Lower lobe of right lung (tissue), 2 donors: ENCODE data around the gene CEP162. TPM values are rescaled to one million over a fixed set of nuclear protein-coding genes. Genes with fewer than 3 reads are reported as not detected.

Experiments used
- ATAC-seq, 2 donors: fragments of 200-7000 bp; cut with Tn5 transposase; one replicate each; pipeline ENCODE4 v1.9.1; 2020 to 2022; ENCODE audit warnings: mild to moderate bottlenecking in 2 of 2, moderate library complexity in 2 of 2
- DNase-seq: peaks from one replicate; pipeline ENCODE4 v3.0.0-alpha.2; 2020
- H3K27ac ChIP-seq: fragments of 200-600 bp; one replicate; pipeline ENCODE4 v1.8.0; 2022
- H3K27me3 ChIP-seq: fragments of 200-600 bp; one replicate; pipeline ENCODE4 v1.8.0; 2022; ENCODE audit warnings: low read depth
- H3K36me3 ChIP-seq: fragments of 200-600 bp; one replicate; pipeline ENCODE4 v1.8.0; 2022; ENCODE audit warnings: mild to moderate bottlenecking
- H3K4me1 ChIP-seq: fragments of 200-600 bp; one replicate; pipeline ENCODE4 v1.8.0; 2022
- H3K4me3 ChIP-seq: fragments of 200-600 bp; one replicate; pipeline ENCODE4 v1.8.0; 2022; ENCODE audit warnings: mild to moderate bottlenecking
- H3K9me3 ChIP-seq: fragments of 200-600 bp; one replicate; pipeline ENCODE4 v1.8.0; 2022
- CTCF ChIP-seq: fragments of 200-600 bp; IDR thresholded peaks from one replicate; pipeline ENCODE4 v1.8.0; 2022; ENCODE audit warnings: antibody characterized with exemption, mild to moderate bottlenecking
- intact Hi-C: fragments of 100-400 bp; cut with DNase I; formaldehyde crosslinking; loops from one replicate; pipeline ENCODE4 v1.11.0; 2022
- long read RNA-seq: library from polyadenylated mRNA; unstranded; transcript quantifications from one replicate; pipeline ENCODE4 v2.0.0, GENCODE V29; 2021
- total RNA-seq: library from RNA; stranded (reverse); fragmentation: NEBNext Ultra II Directional; extraction: Animal tissue kit (Norgen Biotek cat#: 25700); gene quantifications from one replicate; pipeline ENCODE4 v1.2.1, GENCODE V29; 2021
- donor health status: DM: no; HTN: yes; CAD: no; lungs with severe emphysema.

CEP162 gene
- total RNA-seq, result 12.1 TPM
- long read RNA-seq, full-length matches to known transcripts, result 1 of 7 reads
- long read RNA-seq, partial matches to known transcripts, result 2 of 7 reads
- long read RNA-seq, other reads (novel, unspliced or antisense), result 4 of 7 reads

DNA sequence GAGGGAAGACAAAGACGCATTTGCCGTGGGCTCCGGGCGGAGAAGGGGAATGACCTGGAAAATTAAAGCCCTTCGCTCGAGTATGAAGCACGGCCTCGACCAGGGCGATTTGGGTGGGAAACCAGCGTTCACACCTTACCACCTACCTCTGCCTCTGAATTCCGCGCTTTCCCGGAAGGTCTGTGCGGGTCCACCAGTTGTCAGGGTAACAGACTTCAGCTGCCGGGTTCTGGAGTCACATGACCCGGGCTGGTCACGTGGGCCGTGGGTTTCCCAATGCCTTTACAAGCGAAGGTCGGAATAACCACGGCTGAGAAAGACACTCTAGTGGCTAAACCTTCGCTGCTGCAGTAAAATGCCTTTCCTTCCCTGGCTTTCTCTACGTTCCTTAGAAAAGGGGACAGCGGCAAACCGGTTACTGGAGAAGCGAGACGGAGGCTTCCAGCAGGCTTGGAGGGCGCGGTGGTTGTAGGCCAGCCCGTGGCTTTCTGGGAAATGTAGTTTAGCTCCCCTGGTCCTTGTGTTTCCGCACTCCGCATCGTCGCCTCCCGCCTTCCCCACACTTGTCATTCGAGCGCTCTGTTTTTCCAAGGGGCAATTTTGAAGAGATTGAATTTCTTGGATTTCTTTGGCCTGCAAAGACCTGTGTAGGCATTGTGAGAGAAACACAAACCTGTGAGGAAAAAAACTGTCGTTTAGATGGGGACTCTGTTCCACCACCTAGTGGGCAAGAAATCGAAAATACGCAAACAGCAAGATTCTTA is at the start of gene CEP162:
CEP162 (minus strand) TSS at position 210 of the 764 bp plus-strand sequence. CDS start 1,250 bp downstream, outside the sequence.
- peak; percentile 65 for TF ChIP-seq CTCF
- H3K9me3 ChIP-seq, result no peaks in the 10 kb centered on the region
- H3K27ac ChIP-seq, result peak within 1 kb of the TSS; percentile 80
- no peaks in the 10 kb centered on the region for H3K27me3 ChIP-seq
- H3K4me3 ChIP-seq, result peak within 1 kb of the TSS; percentile 74
- no peaks in the 10 kb centered on the region for H3K36me3 ChIP-seq
- peak; percentile 96 to 99 for ATAC-seq
- intact Hi-C loops, result no loop called here
- peaks cover 16% of the 10 kb centered on the region for H3K4me1 ChIP-seq
- peak; percentile 96 for DNase-seq

DNA sequence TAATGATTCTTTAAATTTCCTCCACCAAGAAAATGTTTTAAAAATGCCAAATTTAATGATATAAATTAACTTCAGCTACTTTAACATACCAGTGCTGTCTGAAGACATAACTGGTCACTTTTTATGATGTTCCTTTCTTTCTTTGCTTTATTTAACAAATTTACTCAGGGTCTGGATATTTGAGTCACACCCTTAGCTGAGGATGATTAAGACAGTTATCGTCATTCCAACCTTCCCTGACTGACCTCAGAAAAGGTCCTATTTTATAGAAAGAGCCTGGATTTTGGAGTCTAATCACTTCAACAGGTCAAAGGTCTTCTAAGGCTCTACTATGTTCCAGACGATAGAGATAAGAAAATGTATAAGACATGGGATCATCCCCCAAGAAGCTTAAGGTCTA is 47.4 kb upstream of the CEP162 start:
- intact Hi-C loops, result no loop called here
- Histone ChIP-seq H3K9me3 (no peaks in the 10 kb centered on the region), H3K36me3 (no peaks in the 10 kb centered on the region), H3K4me1 (no peaks in the 10 kb centered on the region), H3K27ac (no peak overlapping the region), H3K27me3 (no peaks in the 10 kb centered on the region), H3K4me3 (no peak overlapping the region)
- DNase-seq (no peak), ATAC-seq (no peak)
- TF ChIP-seq CTCF, result no peak

DNA sequence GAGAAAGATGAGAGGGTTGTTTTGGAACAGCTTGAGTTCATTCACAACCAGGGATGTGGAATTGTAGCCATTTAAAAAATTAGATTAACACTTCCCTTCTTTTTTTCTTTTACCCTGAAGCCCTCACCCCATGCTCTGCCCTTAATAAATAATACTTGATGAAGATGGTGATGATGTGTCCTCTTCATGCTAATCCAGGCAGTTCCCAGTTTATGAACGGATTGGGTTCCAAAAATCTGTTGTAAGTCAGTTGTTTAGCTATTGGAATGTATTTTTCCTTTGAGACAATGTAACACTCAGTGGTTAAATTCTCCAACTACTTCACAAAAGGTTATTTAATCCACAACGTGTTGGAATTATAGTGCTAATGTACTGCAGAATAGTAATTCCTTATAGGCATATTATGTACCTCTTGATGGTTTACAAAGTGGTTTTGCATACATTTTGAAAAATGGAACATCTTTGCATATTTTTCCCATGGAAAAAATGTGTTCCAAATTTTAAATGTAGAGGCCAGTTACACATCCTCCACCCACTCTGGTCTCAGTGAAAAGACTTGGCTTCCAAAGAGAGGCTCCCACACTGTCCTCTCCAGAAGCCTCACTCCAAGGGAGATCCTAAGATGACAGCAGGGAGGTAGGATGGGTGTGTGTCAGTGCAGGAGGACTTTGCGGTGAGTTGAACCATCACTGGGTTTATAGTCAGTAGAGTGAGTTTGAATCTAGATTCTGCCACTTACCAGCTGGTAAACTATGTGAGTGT is 45.8 kb upstream of the CEP162 start:
- no peaks in the 10 kb centered on the region for H3K9me3 ChIP-seq
- H3K27ac ChIP-seq, result no peak overlapping the region
- TF ChIP-seq CTCF, result no peak
- no peaks in the 10 kb centered on the region for H3K4me1 ChIP-seq
- intact Hi-C loops, result no loop called here
- DNase-seq (no peak), ATAC-seq (no peak)
- no peaks in the 10 kb centered on the region for H3K36me3 ChIP-seq
- no peak overlapping the region for H3K4me3 ChIP-seq
- H3K27me3 ChIP-seq, result no peaks in the 10 kb centered on the region

DNA sequence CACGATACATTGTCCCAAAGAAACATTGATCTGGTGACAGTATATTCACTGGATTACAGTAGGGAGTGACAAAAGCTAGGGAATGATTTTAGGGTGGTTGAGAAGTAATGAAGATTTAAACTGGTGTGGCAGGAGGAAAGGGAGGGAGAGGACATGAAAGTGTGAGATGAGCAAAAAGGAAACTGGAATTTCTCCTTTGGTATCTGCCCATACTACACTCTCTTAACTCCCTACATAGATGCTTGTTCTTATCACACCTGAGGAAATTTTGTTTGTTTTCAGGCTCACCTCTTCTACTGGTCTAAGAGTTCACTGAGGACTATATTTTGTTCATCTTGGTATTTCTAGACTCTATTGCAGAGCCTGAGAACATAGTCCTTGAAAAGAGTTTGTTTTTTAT is 44.9 kb upstream of the CEP162 start:
- H3K36me3 ChIP-seq, result no peaks in the 10 kb centered on the region
- DNase-seq (no peak), ATAC-seq (no peak)
- no peak for TF ChIP-seq CTCF
- H3K9me3 ChIP-seq, result no peaks in the 10 kb centered on the region
- no peak overlapping the region for H3K27ac ChIP-seq
- no peaks in the 10 kb centered on the region for H3K27me3 ChIP-seq
- intact Hi-C loops, result no loop called here
- H3K4me1 ChIP-seq, result no peaks in the 10 kb centered on the region
- H3K4me3 ChIP-seq, result no peak overlapping the region

- no peak for TF ChIP-seq CTCF
- H3K4me1 ChIP-seq, result no peaks in the 10 kb centered on the region
- ATAC-seq (no peak), DNase-seq (no peak)
- intact Hi-C loops, result no loop called here
- no peak overlapping the region for H3K27ac ChIP-seq
- H3K4me3 ChIP-seq, result no peak overlapping the region
- no peaks in the 10 kb centered on the region for H3K9me3 ChIP-seq
- H3K36me3 ChIP-seq, result no peaks in the 10 kb centered on the region
- H3K27me3 ChIP-seq, result no peaks in the 10 kb centered on the region
Measured at GRCh38 chr6:84271061-84271716, 43.7 kb upstream of the CEP162 start.
